ENCODE data around the gene VSIR.

- TF ChIP-seq CTCF (IDR thresholded peaks at IDR 0.05) = no peak
- TF ChIP-seq POLR2A (IDR thresholded peaks at IDR 0.05) = no peak
These were observed 3.2 kb upstream of the VSIR start for GRCh38 chr10:71776481-71776925.

All from right lobe of liver (tissue), 4 donors.